ENCODE measurements around the gene ARSG. TPM values are rescaled to one million over a fixed set of nuclear protein-coding genes. Genes with fewer than 3 reads are reported as not detected.

Gene ARSG
- total and polyA plus RNA-seq, 9 of the 15 experiments (the other 6 are each of a cell fraction or from before 2014, with no cell fraction given) = 1.0 to 5.6 (median 1.8) TPM

GRCh38 chr17:68248199-68248825 is 43.0 kb upstream of the ARSG start (continued):
- TF ChIP-seq ZNF444 (CRISPR knock-in tag; IDR thresholded peaks at IDR 0.05) = no peak
- TF ChIP-seq RBFOX2 (IDR thresholded peaks at IDR 0.05; ENCODE audit: low read depth, low read length) = no peak
- TF ChIP-seq NCOA6 (IDR thresholded peaks at IDR 0.05) = no peak
- TF ChIP-seq NUFIP1 (IDR thresholded peaks at IDR 0.05; ENCODE audit: partially characterized antibody) = no peak
- TF ChIP-seq ZNF384 (IDR thresholded peaks at IDR 0.05; ENCODE audit: low read depth, low read length) = no peak
- TF ChIP-seq ZNF140 (CRISPR knock-in tag; IDR thresholded peaks at IDR 0.05) = no peak
- 0 out of 2 replicates have a peak, but pooled peaks have one; percentile 3 for TF ChIP-seq TCF3 (CRISPR knock-in tag; IDR thresholded peaks at IDR 0.05)
- no peak for TF ChIP-seq TAF9B (IDR thresholded peaks at IDR 0.05; ENCODE audit: partially characterized antibody)
- TF ChIP-seq TRIM28 (IDR thresholded peaks at IDR 0.05) = no peak
- no peak for TF ChIP-seq NELFE (IDR thresholded peaks at IDR 0.05; ENCODE audit: insufficient read depth, insufficient read length)
- TF ChIP-seq EP400 (IDR thresholded peaks at IDR 0.05) = no peak
- TF ChIP-seq MLLT1 (IDR thresholded peaks at IDR 0.05) = no peak
- no peak for TF ChIP-seq KDM2B (CRISPR knock-in tag; IDR thresholded peaks at IDR 0.05)
- TF ChIP-seq BRCA1 (IDR thresholded peaks at IDR 0.05) = no peak
- no peak for TF ChIP-seq BRCA1 (CRISPR knock-in tag; IDR thresholded peaks at IDR 0.05)
- no peak for TF ChIP-seq ZNF644 (tag; IDR thresholded peaks at IDR 0.05; ENCODE audit: low read depth)
- TF ChIP-seq ZNF24 (IDR thresholded peaks at IDR 0.05) = no peak
- peak; percentile 89 for TF ChIP-seq RFX1 (IDR thresholded peaks at IDR 0.05)
- TF ChIP-seq ELF1 (tag; IDR thresholded peaks at IDR 0.05) = no peak
- no peak for TF ChIP-seq ZNF282 (CRISPR knock-in tag; IDR thresholded peaks at IDR 0.05)
- TF ChIP-seq TCFL5 (CRISPR knock-in tag; conservative IDR thresholded peaks at IDR 0.05) = no peak
- TF ChIP-seq PHTF2 (CRISPR knock-in tag; IDR thresholded peaks at IDR 0.05) = no peak
- no peak for TF ChIP-seq ZBTB17 (CRISPR knock-in tag; IDR thresholded peaks at IDR 0.05)
- TF ChIP-seq ZNF668 (CRISPR knock-in tag; IDR thresholded peaks at IDR 0.05) = no peak
